NT2/D1 (cell line): Measurements from ENCODE around the gene IL24.

Source experiments
- SUZ12 ChIP-seq: IDR thresholded peaks from 2 replicates; pipeline ENCODE4 v1.6.1; 2011; ENCODE audit not compliant: insufficient read length, insufficient read depth; ENCODE audit errors: extremely low read depth
- YY1 ChIP-seq: IDR thresholded peaks from 2 replicates; pipeline ENCODE4 v1.6.1; 2011; ENCODE audit not compliant: insufficient read length, insufficient read depth
- ZNF274 ChIP-seq: IDR thresholded peaks from 2 replicates; pipeline ENCODE4 v1.6.1; 2011; ENCODE audit warnings: mild to moderate bottlenecking, low read depth, low read length

DNA sequence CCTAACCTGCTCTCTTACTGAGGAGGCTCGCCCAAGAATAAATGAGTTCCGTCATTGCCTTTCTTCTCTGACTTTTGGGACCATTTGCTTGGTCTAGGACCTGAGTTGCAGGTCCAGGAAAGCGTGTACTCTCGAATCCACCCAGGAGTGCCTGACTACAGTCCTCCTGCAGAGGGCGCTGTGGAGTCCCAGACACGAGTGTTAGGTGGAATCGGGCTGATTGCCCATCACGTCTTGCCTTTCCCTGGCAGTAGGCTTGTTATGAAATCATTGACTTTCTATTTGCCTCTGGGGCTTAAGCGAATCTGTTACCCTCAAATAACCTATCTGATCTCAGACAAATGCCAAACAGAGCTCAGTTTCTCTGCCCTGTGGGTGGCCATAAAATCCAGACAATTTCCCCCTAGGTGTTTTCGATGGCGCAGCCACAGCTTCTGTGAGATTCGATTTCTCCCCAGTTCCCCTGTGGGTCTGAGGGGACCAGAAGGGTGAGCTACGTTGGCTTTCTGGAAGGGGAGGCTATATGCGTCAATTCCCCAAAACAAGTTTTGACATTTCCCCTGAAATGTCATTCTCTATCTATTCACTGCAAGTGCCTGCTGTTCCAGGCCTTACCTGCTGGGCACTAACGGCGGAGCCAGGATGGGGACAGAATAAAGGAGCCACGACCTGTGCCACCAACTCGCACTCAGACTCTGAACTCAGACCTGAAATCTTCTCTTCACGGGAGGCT lies 32.1 kb upstream of the IL24 start, which contains the start of gene IL20:
- TF ChIP-seq ZNF274 (no peak), YY1 (no peak), SUZ12 (no peak)
